Psoas muscle (tissue), 8 donors: Measurements from ENCODE around the gene TXLNB. TPM values are rescaled to one million over a fixed set of nuclear protein-coding genes. Genes with fewer than 3 reads are reported as not detected.
A peak's percentile ranks its signal among the peaks of the same experiment; 100 is the strongest.
"Not testable (repeated sequence)": the region's sequence is repeated elsewhere in the genome, so short reads cannot be mapped to it uniquely, and the experiment has no call there.

Source experiments
- ATAC-seq, 4 donors: fragments of 200-7000 bp; cut with Tn5 transposase; one replicate each; pipeline ENCODE4 v1.9.1; 2020; ENCODE audit warnings: moderate library complexity in 3 of 4, mild to moderate bottlenecking in 2 of 4
- DNase-seq, 2 donors: peaks; one replicate each; pipeline ENCODE4 v3.0.0-alpha.2; 2020
- H3K27ac ChIP-seq: fragments of 200-600 bp; one replicate; pipeline ENCODE4 v1.8.0; 2022
- H3K27me3 ChIP-seq, 3 donors: fragments of 200-600 bp in 1 of 3; one replicate each; pipeline versions ENCODE4 v1.6.1 to v1.8.0; 2013 to 2022; ENCODE audit warnings: low read length in 2 of 3, mild to moderate bottlenecking in 2 of 3, moderate library complexity in 1 of 3; ENCODE audit not compliant: insufficient read depth in 3 of 3
- H3K36me3 ChIP-seq, 2 donors: fragments of 200-600 bp in 1 of 2; one replicate each; pipeline versions ENCODE4 v1.6.1 to v1.8.0; 2013 to 2022; ENCODE audit warnings: low read depth in 1 of 2, mild to moderate bottlenecking in 1 of 2, moderate library complexity in 1 of 2; ENCODE audit not compliant: insufficient read depth in 1 of 2
- H3K4me1 ChIP-seq: fragments of 200-600 bp; one replicate; pipeline ENCODE4 v1.8.0; 2022
- H3K4me3 ChIP-seq: fragments of 200-600 bp; one replicate; pipeline ENCODE4 v1.8.0; 2022; ENCODE audit warnings: mild to moderate bottlenecking
- H3K9me3 ChIP-seq: fragments of 200-600 bp; one replicate; pipeline ENCODE4 v1.8.0; 2022
- CTCF ChIP-seq: fragments of 200-600 bp; IDR thresholded peaks from one replicate; pipeline ENCODE4 v1.8.0; 2022; ENCODE audit warnings: antibody characterized with exemption
- WGBS, 3 donors: extraction: QIAGEN DNeasy Blood & Tissue Kit; methylation state at CpG; one replicate each; pipeline versions ENCODE4 v1.1.6 to v1.1.7; 2013; 5-methylcytosine and 5-hydroxymethylcytosine counted together
- intact Hi-C, 2 donors: fragments of 100-400 bp; cut with DNase I; formaldehyde crosslinking; loops; one replicate each; pipeline versions ENCODE4 v1.11.0 to v1.14.2; 2022
- polyA plus RNA-seq, 3 donors: library from polyadenylated mRNA; stranded (reverse); fragments of 200-250 nt; gene quantifications; one replicate each; pipeline ENCODE4 v1.2.3, GENCODE V29; 2013
- total RNA-seq, 4 donors: library from RNA; stranded (reverse); fragmentation: NEBNext Ultra II Directional in 2 of 4; extraction: Animal tissue kit (Norgen Biotek cat#: 25700) in 2 of 4; gene quantifications; one replicate each; pipeline versions ENCODE4 v1.2.1 to v1.2.4, GENCODE V29; 2021 to 2023
- donor health status: healthy with polysubstance abuse.
- donor health status: DM: no; HTN: no; CAD: no; lungs with moderate emphysema.
- donor health status: Bipolar disorder and iron deficiency.
- donor health status: healthy.
- donor health status: DM: yes; HTN: yes; CAD: no.
- donor health status: DM: no; HTN: no; CAD: no.
- donor health status: DM: no; HTN: no; CAD: no.
- donor health status: DM: yes; HTN: yes; CAD: no.

TXLNB gene
- total and polyA plus RNA-seq, 7 donors: 1.8 to 230 (median 128) TPM

- intact Hi-C loops: loop anchor here in 1 of 2 donors (1.0 kb wide), 1 partner anchor 29 kb away; no protein-coding TSS in a partner anchor
- Histone ChIP-seq H3K27ac (peak overlapping the region; percentile 98), H3K36me3 (peaks cover 0 to 10% of the 10 kb centered on the region in 2 donors), H3K9me3 (no peaks in the 10 kb centered on the region), H3K27me3 (no peaks in the 10 kb centered on the region), H3K4me3 (peak overlapping the region; percentile 68), H3K4me1 (peaks cover 25% of the 10 kb centered on the region)
- TF ChIP-seq CTCF: no peak
- ATAC-seq (peak; percentile 82 to 90 (median 89)), DNase-seq (peak in 1 of 2 donors; percentile 60)
- 1 to 2% (median 1%) methylated on average over 5 of the region's 5 CpGs for WGBS, 3 donors
Measured at GRCh38 chr6:139290787-139291311, 949 bp downstream of the TXLNB start.

- Histone ChIP-seq H3K27ac (peak overlapping the region; percentile 98), H3K4me1 (peaks cover 25% of the 10 kb centered on the region), H3K4me3 (peak overlapping the region; percentile 68), H3K36me3 (peaks cover 0 to 10% of the 10 kb centered on the region in 2 donors), H3K9me3 (no peaks in the 10 kb centered on the region), H3K27me3 (no peaks in the 10 kb centered on the region)
- WGBS, 3 donors: 36 to 52% (median 43%) methylated on average over 10 of the region's 10 CpGs
- ATAC-seq: peak in 1 of 4 donors; percentile 29
- intact Hi-C loops: no loop called here
- TF ChIP-seq CTCF: no peak
- DNase-seq: no peak
Measured at GRCh38 chr6:139289233-139289632, 2.6 kb downstream of the TXLNB start.

GRCh38 chr6:139288496-139289040 is 3.2 kb downstream of the TXLNB start:
- peaks cover 25% of the 10 kb centered on the region for H3K4me1 ChIP-seq
- intact Hi-C loops: no loop called here
- H3K4me3 ChIP-seq: peak overlapping the region; percentile 68
- peak overlapping the region; percentile 98 for H3K27ac ChIP-seq
- DNase-seq (peak in 1 of 2 donors; percentile 53), ATAC-seq (peak in 2 of 4 donors; percentile 22 to 30)
- no peaks in the 10 kb centered on the region for H3K9me3 ChIP-seq
- WGBS, 3 donors: 39 to 50% (median 42%) methylated on average over 8 of the region's 8 CpGs
- peaks cover 0 to 10% of the 10 kb centered on the region in 2 donors for H3K36me3 ChIP-seq
- no peaks in the 10 kb centered on the region for H3K27me3 ChIP-seq
- TF ChIP-seq CTCF: no peak

- no peak for ATAC-seq
- H3K36me3 ChIP-seq: peaks cover 0 to 10% of the 10 kb centered on the region in 2 donors
- no peaks in the 10 kb centered on the region for H3K9me3 ChIP-seq
- 75 to 96% (median 85%) methylated on average over 2 of the region's 2 CpGs for WGBS, 3 donors
- intact Hi-C loops: no loop called here
- peak overlapping the region; percentile 68 for H3K4me3 ChIP-seq
- DNase-seq: no peak
- H3K27ac ChIP-seq: peak overlapping the region; percentile 98
- peaks cover 25% of the 10 kb centered on the region for H3K4me1 ChIP-seq
- no peak for TF ChIP-seq CTCF
- H3K27me3 ChIP-seq: no peaks in the 10 kb centered on the region
Measured at GRCh38 chr6:139287868-139288267, 3.9 kb downstream of the TXLNB start.

GRCh38 chr6:139286438-139286837 is 5.4 kb downstream of the TXLNB start:
- peak in 2 of 4 donors; percentile 37 to 67 for ATAC-seq
- Histone ChIP-seq H3K4me1 (peaks cover 19% of the 10 kb centered on the region), H3K4me3 (peak overlapping the region; percentile 68), H3K36me3 (peaks cover 0 to 10% of the 10 kb centered on the region in 2 donors), H3K27ac (peak overlapping the region; percentile 98)
- intact Hi-C loops, H3K27me3 ChIP-seq, DNase-seq, H3K9me3 ChIP-seq: not testable (repeated sequence)
- WGBS, 3 donors: 37 to 61% (median 49%) methylated on average over 10 of the region's 10 CpGs
